Measurements from ENCODE around the gene IGFBP7.

The IGFBP7 gene

GRCh38 chr4:57109847-57110639 is at the start of gene IGFBP7:
IGFBP7 (minus strand) TSS chr4:57110385; CDS start chr4:57110351, 34 bp downstream.
- DNase-seq = peak in 22 of 58 donors; percentile 9 to 68 (median 35)

DNA sequence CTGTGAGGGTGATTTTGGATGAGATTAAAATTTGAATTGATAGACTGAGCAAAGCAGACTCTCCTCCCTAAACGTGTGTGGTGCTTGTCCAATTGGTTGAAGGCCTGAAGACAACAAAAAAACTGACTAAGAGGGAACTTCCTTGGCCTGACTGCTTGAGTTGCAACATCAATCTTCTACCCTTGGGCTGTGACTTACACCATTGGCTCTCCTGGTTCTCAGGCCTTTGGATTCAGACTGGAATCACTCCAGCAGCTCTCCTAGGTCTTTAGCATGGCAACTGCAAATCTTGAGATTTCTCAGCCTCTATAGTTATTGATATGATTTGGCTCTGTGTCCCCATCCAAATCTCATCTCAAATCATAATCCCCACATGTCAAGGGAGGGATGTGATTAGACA is 49.7 kb upstream of the IGFBP7 start:
- no peak for DNase-seq

DNA sequence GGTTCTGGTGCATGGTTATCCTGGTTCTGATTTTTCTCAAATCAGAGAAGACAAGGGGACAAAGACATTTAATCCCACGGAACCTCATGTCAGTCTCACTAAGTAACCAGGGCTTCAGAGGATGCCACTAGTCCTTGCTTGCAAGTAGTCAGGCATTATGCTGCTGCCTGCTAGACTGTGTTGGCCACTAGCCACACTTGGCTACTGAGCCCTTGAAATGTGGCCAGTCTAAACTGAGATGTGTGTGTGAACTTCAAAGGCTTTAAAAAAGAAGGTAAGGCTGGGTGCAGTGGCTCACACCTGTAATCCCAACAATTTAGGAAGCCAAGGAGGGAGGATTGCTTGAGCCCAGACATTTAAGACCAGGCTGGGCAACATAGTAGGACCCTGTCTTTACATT is 48.6 kb upstream of the IGFBP7 start:
- peak in 2 of 58 donors; percentile 5 to 12 for DNase-seq

- DNase-seq = peak in 3 of 58 donors; percentile 3 to 12 (median 7)
Observed at GRCh38 chr4:57158221-57158620, 48.0 kb upstream of the IGFBP7 start.

GRCh38 chr4:57157596-57158137 is 47.5 kb upstream of the IGFBP7 start:
- DNase-seq = peak in 19 of 58 donors; percentile 4 to 34 (median 11)

DNA sequence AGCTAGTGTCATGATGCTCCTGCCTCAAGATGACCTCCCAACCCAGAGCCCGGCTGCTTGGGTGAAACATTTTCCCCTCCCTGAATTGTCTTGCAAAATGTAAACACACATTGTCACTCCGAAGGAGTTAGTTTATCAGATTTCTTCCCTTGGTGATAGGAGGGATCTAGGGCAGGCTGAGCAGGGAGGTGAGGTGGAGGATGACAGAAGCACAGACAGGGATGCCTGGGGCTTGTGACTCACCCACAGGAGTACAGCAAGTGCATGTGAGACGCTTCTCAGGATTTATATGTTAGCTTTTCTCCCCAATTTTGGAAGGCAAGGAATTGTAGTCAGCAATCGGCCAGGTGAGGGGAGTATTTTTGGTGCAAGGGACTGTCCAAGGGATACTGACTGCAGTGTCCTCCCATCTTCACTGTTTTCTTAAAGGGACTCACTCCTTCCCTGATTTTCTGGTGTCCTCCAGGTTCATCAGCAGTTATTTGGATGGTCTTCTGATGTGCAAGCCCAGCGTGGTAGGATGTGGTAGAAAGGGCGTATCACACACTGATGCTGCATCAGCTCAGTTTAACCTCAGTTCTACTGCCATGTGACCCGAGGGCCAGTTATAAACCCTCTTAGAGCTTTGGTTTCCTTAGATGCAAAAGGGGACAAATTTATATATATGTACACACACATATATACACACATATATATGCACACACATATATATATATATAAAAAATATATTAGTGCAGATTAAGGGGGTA is 46.2 kb upstream of the IGFBP7 start:
- no peak for DNase-seq

DNA sequence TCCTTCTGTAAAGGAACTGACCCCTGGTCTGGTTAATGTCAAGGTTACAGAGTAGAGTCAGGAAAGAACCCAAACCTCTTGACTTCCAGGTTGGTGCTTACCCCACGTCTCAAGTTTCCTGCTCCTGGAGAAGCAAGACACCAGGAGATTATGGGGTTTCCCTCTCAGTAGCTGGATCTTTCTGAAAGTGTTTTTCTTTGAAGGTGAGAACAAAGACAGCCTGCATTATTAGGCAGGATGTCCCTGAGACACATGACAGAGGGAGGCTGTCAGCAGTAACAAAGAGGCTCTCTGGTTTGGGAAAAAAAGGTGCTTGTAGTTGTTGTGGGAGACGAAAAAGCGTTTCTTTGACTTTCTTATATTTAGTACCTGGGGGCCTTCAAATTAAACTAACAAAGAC is 44.7 kb upstream of the IGFBP7 start:
- DNase-seq = no peak

DNA sequence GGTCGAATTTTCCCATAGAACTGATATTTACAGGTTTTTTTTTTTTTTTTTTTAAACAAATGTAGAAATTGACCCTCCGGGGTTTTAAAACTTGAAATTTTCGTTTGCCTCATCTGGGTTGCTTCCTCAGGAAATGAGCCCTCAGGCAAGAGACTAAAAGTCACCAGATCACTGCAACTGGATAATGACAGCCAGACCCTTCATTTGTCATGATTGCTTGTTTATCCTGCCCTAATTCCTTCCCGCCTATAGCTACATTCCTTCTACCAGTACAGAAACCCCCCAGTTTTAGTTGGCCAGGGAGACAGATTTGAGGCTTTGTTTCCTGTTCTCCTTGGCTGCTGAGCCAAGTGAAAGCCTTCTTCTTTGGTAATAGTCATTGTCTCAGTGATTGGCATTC is 44.0 kb upstream of the IGFBP7 start:
- DNase-seq = no peak

- no peak for DNase-seq
Observed at GRCh38 chr4:57153207-57153606, 43.0 kb upstream of the IGFBP7 start.

DNA sequence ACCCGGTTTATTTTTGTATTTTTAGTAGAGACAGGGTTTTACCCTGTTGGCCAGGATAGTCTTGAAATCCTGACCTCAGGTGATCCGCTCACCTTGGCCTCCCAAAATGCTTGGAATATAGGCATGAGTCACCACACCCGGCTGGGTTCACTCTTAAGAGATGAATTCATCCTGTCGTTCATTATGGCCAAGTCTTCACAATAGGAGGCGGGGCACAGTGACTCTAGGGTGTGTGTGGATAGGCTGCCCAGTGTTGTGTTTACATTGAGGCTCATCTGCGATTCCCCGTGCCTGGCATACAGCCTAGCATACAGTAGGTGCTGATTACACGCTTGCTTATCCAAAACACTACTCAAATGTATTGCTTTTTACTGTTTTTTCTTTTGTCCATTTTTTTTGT is 41.3 kb upstream of the IGFBP7 start:
- DNase-seq = no peak

- DNase-seq = no peak
Observed at GRCh38 chr4:57149833-57150232, 39.6 kb upstream of the IGFBP7 start.

- DNase-seq = no peak
Observed at GRCh38 chr4:57148831-57149505, 38.8 kb upstream of the IGFBP7 start.

- no peak for DNase-seq
Observed at GRCh38 chr4:57148177-57148576, 38.0 kb upstream of the IGFBP7 start.

DNA sequence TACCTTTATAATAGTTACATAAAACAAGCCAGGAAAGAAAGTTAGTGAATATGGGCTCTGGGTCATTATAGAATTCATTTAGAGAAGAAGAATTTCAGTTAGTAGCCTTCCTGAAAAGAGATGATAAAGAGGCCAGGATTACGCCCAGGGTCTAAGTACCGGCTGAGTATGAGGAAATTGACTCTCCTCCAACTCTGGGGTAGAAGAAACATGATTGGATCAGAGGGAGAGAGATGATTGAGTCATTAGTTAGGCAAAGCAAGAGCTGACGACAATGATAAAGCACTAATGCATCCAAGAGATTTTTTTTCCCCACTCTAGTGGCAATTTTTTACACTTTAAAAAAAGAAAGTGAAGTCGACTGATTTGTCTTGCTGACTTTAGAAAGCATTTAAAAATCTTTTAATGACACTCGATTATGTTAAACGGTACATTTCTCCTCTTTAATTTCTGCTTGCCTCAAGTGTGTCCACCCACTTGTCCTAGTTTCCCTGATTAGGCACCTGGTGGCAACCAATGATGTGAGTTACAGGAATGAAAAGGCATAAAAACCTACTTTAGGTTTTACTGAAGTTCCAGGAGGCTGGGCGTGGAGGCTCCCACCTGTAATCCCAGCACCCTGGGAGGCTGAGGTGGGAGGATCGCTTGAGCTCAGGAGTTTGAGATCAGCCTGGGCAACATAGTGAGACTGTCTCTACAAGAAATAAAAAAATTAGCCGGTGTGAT is 37.3 kb upstream of the IGFBP7 start:
- DNase-seq = peak in 1 of 58 donors; percentile 10

- no peak for DNase-seq
Observed at GRCh38 chr4:57146444-57146843, 36.3 kb upstream of the IGFBP7 start.

DNA sequence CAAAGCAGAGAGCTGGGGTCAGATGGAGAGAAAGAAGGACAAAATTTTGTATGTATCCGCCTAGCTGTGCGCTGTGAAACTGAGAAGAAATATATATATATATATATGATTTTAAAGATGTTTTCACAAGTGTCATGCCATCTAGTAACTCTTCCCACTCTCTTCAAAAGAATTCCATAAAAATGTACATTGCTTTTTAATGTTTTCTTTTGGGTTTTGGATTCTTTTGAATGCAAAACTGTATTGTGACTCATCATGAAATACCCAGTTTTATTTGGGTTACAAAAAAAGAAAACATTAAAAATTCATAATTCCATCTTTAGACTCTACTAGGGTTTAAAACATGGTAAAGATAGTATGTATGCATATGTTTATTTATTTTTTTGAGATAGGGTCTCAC is 34.3 kb upstream of the IGFBP7 start:
- DNase-seq = no peak

DNA sequence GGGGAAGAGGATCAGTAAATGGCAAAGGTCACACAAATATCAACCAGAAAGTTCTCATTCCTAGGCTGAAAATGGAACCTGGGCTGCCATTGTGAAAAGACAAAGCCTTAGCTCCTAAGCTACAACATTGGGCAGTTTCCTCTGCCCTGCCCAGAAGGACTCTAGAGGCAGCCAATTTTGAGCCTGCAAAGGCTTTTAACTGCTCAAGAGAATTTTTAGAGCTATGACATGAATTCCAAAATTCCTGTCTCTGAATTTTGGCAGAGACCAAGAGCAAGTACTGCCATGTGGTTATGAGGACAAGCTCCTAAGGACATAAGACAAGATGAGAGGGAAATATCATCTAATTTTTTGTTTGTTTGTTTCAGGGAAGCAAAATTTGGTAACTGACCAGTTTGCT is 29.6 kb upstream of the IGFBP7 start:
- DNase-seq = no peak

GRCh38 chr4:57137261-57137660 is 27.1 kb upstream of the IGFBP7 start:
- no peak for DNase-seq

- no peak for DNase-seq
Observed at GRCh38 chr4:57136281-57136680, 26.1 kb upstream of the IGFBP7 start.

DNA sequence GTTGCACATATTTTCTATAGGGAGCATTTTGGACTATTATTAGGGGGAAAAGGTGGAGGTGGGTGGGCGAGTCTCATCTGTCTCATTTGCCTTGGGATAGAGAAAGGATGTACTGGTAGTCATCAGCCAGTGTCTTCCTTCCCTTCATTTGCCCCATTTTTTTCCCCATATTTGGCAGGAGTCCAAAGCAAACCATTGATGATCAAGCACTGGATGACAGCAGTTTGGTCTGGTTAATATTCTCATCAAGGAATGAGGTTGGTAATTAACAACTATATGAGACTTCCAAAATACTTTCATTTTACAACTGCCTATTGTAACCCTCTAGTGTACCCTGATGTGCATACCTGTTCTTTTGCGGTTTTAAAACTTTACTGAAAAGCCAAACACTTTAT is 22.6 kb upstream of the IGFBP7 start:
- no peak for DNase-seq

All from anterior cingulate cortex (tissue), 58 donors.